Brain pericyte (primary cell): ENCODE results near the gene CTF1.

Experiments used
- DNase-seq: peaks from one replicate; pipeline ENCODE4 v3.0.0-alpha.2; 2012; ENCODE audit warnings: low read depth, low spot score

The CTF1 gene

DNA sequence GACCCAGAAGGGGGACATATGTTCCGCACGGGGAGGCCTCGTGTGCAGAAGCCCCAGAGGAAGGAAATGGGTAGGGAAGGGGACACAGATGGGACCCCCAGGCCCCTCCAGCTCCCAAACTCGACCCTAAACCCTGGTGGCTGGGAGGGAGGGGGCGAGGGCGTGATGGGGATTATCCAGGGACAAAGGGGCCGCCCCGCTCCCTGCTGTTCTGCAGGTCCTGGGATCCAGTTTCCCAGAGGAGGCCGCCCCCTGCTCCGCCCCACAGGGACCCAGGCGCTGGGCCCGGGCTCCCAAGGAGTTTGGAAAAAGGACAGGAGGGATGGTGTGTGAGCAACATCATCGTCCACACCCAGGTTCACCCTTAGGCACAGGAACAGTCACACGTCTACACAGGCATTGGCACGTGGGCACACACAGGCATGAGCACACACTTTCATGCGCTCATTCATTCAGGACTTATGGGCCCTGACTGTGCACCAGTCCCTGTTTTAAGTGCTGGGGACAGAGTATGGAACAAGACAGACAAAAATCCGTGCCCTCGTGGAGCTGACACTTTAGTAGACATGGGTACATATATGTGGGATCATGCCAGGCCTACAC is 14.1 kb downstream of the CTF1 start:
- no peak for DNase-seq

DNA sequence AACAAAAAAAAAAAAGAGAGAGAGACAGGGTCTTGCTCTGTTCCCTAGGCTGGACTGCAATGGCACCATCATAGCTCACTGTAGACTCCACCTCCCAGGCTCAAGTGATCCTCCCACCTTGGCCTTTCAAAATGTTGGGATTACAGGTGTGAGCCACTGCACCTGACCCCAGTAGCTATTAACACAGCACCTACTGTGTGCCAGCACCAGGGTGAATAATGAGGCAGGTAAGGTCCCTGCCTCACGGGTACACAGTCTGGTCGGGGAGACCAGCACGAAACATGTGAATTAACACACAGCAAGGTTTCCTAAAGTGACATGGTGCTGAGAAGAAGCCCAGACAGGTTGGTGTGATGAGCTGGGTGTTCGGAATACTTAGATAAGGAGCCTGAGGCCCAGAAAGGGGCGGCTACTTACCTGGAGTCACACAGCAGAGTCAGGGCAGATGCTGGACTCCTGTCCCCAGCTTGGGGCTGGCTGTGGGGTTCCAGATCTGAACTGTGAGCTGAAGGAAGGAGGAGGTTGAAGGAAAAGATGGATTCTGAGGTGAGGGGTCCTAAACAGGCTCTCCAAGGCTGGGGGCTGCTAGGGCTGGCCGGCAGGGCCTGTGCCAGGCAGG is 16.5 kb downstream of the CTF1 start:
- no peak for DNase-seq

- DNase-seq = no peak
These were observed 18.4 kb downstream of the CTF1 start for GRCh38 chr16:30914830-30915229.

GRCh38 chr16:30918614-30919013 is 22.2 kb downstream of the CTF1 start:
- DNase-seq = no peak

GRCh38 chr16:30920891-30921290 is 24.5 kb downstream of the CTF1 start:
- DNase-seq = no peak

- no peak for DNase-seq
These were observed 25.0 kb downstream of the CTF1 start for GRCh38 chr16:30921459-30921747.

DNA sequence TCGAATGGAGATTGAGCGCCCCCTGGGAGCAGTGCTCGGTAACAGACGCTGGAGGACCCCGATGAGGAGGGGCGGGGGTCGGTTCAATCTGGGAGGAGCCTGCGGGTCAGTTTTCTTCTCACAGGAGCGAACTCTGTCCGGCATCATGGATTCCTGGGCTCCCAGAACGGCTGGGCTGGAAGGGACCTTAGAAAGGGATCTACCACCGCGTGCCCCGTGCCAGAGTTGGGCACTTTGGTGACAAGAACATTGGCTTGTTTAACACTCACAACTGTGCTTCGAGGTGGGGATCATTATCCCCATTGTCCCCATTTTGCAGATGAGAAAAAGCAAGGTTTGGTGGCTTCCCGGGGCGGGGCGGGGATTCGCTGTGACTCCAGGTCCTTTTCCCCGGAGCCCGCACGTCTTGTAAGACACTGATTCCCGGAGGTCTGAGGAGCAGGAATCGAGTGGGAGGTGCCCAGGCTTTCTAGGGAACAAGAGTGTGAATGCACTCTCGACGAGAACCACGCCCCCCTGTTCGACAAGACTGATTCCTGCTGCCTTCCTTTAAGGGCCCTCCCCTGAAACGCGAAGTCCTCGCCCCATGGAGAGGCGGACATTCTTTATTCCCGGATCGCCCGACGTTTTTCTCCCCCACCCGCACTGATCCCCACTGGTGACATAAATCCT is 25.5 kb downstream of the CTF1 start:
- DNase-seq = peak; percentile 77

GRCh38 chr16:30922420-30922959 is 26.1 kb downstream of the CTF1 start:
- peak; percentile 100 for DNase-seq

GRCh38 chr16:30922960-30923535 is 26.6 kb downstream of the CTF1 start:
- peak; percentile 99 for DNase-seq

GRCh38 chr16:30923554-30924075 is 27.2 kb downstream of the CTF1 start, which contains the start of gene FBXL19:
Gene FBXL19 (plus strand): TSS chr16:30923572. CDS start chr16:30925755, 2,183 bp downstream.
- DNase-seq = no peak

- no peak for DNase-seq
These were observed 27.9 kb downstream of the CTF1 start for GRCh38 chr16:30924076-30924912.

DNA sequence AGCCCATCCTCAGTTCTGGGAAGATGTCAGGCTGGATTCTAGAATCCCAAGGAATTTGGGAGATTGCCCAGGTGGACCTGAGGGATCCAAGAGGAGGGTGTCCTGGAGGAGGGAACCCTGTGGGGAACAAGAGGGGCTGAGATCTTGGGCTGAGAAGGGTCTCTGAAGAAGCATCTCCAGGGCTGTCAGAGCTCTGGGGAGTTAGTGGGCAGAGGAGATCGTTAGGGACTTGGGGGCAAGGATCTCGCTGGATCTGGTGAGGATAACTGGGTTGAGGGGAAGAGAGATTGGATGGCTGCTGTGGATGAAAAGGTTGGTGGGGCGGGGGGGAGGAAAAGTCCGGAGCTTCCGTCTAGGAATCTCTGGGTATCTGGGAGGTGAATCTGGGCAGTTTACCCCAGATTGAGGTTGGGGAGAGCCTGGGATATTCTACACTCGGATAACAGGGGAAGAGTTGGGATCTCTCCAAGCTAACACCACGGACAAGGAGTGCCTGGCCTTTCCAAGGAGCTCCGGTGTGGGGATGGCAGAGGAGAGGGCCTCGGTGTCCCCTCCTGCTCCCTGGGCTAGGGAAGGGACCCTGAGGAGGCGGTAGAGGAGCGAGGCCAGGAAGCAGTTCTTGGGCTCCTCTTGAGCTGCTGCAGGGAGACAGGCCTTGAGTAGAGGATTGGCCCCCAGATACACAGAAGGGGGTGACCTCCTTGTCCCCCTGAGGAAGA is 28.7 kb downstream of the CTF1 start:
- DNase-seq = no peak

DNA sequence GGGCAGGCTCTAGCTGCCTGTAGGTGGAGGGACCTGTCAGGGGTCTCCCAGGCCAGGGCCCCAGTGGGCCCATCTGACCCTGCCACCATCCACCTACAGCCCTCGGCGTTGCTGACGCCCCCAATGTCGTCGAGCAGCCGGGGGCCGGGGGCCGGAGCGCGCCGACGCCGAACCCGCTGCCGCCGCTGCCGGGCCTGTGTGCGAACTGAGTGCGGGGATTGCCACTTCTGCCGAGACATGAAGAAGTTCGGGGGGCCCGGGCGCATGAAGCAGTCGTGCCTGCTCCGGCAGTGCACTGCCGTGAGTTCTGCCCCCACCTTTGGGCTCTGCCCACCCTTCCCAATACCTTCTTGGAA is 29.2 kb downstream of the CTF1 start:
- no peak for DNase-seq

GRCh38 chr16:30925995-30926811 is 29.8 kb downstream of the CTF1 start:
- DNase-seq = no peak

DNA sequence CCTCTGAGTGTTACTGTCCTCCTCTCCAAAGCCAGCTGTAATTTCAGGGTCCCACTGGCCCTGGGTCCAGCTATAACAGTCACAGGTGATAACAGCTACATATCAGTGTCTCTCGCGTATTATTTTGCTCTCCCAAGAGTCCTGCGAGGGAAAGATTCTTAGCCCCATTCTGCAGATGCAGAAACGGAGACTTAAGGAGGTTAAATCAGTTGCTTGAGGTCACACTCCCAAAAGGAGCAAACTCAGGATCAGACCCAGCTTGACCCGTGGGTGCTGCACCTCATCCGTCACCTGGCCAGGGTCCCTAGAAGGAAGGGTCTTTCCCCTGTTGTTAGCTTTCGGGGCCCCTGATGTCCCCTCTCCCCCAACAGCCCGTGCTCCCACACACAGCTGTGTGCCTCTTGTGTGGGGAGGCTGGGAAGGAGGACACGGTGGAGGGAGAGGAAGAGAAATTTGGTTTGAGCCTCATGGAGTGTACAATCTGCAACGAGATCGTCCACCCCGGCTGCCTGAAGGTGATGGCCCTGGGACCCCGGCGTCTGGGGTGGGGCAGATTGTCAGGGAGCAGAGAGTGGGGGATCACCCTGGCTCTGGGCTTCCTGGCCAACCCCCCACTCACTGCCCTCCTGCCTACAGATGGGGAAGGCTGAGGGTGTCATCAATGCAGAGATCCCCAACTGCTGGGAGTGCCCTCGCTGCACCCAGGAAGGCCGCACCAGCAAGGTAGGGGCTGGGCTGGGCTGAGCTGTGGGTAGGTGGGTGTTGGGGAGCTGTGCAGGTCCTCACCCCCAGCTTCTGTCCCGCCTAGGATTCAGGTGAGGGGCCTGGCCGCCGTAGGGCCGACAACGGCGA is 30.7 kb downstream of the CTF1 start:
- DNase-seq = no peak

DNA sequence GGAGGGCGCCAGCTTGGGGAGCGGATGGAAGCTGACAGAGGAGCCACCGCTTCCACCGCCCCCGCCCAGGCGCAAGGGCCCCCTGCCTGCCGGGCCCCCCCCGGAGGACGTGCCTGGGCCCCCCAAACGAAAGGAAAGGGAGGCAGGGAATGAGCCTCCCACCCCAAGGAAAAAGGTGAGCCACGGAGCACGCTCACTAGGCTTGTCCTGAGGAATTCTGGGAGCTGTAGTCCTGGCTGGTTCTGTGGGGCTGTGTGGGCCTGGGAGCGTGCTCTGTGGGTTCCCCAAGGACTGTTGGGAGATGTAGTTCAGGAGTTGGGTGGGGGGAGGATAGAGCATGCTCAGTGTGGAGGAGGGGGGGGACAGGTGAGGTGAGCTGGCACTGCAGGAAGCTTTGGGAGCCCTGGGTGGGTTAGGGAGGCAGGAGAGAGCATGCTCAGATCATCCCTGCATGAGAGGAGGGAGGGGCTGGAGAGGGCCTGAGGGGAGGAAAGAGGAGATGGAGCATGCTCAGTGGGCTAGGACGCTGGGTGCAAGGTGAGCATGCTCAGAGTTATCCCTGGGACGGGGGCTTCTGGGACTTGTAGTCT is 31.5 kb downstream of the CTF1 start:
- no peak for DNase-seq

GRCh38 chr16:30928390-30928789 is 32.0 kb downstream of the CTF1 start:
- DNase-seq = no peak

DNA sequence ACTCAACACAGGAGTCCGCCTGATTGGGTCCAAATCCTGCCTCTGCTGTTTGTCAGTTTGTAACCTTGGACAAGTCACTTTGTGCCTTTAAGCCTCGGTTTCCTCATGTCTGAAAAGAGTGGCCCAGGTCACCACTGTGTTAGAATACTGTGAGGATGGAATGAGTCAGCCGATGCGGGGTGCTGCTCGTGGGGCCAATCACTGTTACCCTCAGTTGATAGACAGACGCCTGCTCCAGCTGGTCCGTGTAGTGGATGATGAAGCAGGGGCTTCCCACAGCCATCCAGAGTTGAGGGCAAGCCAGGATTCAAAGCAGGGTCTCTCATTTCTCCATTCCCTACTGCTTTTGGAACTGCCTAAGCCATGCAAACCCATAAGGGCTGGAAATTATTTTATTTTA is 32.8 kb downstream of the CTF1 start:
- no peak for DNase-seq

DNA sequence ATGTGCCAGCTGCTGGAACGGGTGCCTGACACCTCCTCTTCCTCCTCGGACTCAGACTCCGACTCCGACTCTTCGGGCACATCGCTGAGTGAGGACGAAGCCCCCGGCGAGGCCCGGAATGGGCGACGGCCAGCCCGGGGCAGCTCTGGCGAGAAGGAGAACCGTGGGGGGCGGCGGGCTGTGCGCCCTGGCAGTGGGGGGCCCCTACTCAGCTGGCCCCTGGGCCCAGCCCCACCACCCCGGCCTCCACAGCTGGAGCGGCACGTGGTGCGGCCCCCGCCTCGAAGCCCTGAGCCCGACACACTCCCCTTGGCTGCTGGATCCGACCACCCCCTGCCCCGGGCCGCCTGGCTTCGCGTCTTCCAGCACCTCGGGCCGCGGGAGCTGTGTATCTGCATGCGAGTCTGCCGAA is 33.8 kb downstream of the CTF1 start:
- no peak for DNase-seq
